Activated CD8-positive, alpha-beta memory T cell treated with anti-CD3 and anti-CD28 coated beads, Interleukin-2, amount 50 U/mL, for 4 hours (primary cell): ENCODE results near the gene PCF11.
"Not testable (repeated sequence)": the region's sequence is repeated elsewhere in the genome, so short reads cannot be mapped to it uniquely, and the experiment has no call there.

ENCODE experiments used
- DNase-seq: peaks from one replicate; pipeline ENCODE4 v3.0.0-alpha.2; 2020

PCF11 gene

GRCh38 chr11:83156996-83157593, at the start of gene PCF11:
TSS of gene PCF11 (plus strand) at chr11:83157131. CDS start at chr11:83157440, 309 bp downstream.
- no peak for DNase-seq

DNA sequence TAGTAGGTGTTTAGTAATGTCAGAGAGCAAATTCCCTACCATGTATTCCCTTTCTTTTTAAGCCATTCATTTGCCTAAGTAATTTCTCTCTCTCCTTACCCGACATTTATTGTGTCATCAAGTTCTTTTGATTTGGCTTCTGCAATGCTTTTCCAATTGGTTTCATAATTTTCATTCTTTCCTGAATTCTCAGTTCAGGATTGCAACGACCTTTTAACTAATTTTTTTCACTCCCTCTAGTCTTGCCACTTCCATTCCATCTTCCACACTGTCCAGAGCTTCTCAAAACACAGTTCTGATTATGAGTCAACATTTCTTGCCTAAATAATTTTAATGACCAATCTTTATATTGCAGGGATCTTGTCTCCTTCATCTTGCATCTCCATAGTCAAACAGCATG, 44.0 kb upstream of the PCF11 start:
- no peak for DNase-seq

GRCh38 chr11:83115026-83115425, 41.9 kb upstream of the PCF11 start:
- no peak for DNase-seq

- no peak for DNase-seq
Observed at GRCh38 chr11:83115551-83115950, 41.4 kb upstream of the PCF11 start.

GRCh38 chr11:83116015-83116641, 40.8 kb upstream of the PCF11 start:
- no peak for DNase-seq

DNA sequence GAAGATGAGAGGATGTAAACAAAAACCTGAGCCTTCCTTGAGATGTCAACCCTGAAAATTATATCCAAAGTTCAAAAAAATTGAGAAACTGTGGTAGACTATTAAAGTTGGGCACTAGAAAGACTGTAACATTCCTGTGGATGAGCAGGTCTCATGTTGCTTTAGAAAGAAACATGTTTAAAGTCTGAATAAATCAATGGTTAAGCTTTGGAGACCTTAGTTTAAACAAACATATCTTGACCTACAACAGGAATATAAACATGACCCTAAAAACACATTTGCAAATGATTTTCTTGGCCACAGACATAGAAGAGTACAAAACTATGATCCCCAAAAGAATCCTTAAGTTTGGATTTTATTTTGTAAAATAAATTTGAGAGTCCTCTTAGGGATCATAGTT, 38.1 kb upstream of the PCF11 start:
- DNase-seq, result no peak

- DNase-seq, result no peak
Observed at GRCh38 chr11:83119216-83119615, 37.7 kb upstream of the PCF11 start.

DNA sequence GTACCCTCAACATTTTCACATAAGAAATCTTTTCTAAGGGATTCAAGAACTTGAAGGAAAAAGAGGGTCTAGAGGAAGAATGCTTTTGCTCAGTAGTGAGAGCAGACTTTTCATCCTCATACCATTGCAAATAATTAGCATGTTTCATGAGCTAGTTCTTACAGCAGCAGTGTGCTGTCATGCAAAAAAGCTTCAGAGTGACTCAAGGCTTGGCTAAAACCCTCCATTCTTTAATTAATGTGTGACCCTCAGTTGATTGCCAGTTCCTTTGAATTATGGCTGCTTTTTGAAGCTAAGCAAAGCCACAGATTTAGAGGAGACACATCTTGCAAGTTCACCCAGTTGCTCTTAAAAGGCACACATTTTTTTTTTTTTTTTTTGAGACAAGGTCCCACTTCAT, 36.6 kb upstream of the PCF11 start:
- no peak for DNase-seq

DNA sequence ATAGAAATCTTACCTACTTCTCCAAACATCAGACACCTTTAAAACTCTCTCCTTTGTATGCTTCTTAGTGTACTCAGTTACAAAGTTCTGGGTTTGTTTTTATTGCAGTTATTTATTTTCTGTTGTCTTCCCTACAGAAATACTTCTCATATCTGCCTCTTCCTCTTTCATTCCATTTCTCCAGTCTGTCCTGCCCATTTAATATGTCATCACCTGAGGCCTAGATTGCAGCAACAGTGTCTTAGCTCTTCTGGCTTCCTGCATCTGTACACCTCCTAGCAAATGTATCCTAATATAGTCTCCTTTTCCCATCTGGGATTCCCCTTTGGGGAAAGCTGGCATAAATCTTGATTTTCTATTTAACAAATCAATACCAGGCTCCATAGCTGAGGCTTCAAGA, 34.9 kb upstream of the PCF11 start:
- no peak for DNase-seq

- DNase-seq, result no peak
Observed at GRCh38 chr11:83122766-83123165, 34.2 kb upstream of the PCF11 start.

DNA sequence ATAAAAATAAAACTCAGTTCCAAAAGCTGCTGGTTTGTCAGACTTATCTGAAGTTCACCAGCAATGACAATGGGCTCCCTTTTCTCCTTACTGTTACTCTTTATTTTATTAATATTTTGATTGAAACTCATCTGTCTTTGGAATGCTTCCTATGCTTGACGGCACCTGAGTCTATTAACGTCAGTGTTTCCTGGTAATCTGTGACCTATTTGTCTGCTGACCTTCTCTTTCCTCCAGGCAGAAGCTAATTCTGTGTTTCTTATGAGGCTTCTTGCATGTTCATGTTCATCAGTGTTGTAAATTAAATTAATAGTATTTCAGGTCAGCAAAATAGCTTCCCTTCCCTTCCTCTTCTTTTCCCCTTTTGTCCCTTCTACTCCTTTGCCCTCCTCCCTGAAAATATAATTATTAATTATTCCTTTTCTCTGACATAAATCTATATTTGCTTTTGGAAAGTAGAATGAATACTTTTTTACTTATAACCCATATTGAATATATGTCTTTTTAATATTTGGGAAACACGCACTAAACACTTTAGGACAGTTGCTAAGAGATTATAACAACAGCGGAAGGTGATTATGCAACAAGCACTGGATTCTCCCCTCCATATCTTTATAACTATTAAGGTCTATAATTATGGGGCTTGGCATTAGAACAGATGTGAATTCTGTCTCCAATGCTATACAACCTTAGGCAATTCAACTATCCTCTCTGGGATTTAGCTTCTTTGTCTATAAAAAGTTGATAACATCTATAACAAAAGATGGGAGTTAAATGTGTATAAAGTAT, 32.1 kb upstream of the PCF11 start:
- no peak for DNase-seq

- no peak for DNase-seq
Observed at GRCh38 chr11:83125577-83125976, 31.4 kb upstream of the PCF11 start.

DNA sequence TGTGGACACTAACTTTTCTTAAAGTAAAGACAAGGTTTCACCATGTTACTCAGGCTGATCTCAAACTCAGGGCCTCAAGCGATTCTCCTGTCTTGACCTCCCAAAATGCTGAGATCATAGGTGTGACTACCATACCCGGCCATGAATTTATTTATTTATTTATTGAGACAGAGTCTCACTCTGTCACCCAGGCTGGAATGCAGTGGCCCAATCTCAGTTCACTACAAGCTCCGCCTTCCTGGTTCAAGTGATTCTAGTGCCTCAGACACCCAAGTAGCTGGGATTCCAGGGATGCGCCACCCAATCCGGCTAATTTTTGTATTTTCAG, 29.7 kb upstream of the PCF11 start:
- DNase-seq, result no peak

DNA sequence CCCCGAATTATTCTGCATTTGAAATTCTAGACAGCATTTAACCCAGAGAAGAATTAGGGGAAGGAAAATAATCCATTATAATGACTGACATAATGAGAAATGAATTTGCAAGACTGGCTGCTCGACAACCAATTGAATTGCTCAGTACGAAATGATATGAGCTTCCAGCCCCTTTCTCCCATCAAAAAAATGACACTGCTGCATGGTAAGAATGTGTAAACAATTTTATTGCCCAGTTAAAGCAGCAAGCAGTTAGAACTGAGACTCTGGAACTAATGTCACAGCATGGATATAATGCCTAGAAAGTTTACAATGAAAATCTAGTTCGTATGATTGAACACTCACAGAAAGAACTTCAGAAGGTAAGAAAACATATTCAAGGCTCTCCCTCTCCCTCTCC, 24.7 kb upstream of the PCF11 start:
- DNase-seq, result no peak

GRCh38 chr11:83133266-83133665, 23.7 kb upstream of the PCF11 start:
- not testable (repeated sequence) for DNase-seq

- DNase-seq, result no peak
Observed at GRCh38 chr11:83139310-83139709, 17.6 kb upstream of the PCF11 start.

DNA sequence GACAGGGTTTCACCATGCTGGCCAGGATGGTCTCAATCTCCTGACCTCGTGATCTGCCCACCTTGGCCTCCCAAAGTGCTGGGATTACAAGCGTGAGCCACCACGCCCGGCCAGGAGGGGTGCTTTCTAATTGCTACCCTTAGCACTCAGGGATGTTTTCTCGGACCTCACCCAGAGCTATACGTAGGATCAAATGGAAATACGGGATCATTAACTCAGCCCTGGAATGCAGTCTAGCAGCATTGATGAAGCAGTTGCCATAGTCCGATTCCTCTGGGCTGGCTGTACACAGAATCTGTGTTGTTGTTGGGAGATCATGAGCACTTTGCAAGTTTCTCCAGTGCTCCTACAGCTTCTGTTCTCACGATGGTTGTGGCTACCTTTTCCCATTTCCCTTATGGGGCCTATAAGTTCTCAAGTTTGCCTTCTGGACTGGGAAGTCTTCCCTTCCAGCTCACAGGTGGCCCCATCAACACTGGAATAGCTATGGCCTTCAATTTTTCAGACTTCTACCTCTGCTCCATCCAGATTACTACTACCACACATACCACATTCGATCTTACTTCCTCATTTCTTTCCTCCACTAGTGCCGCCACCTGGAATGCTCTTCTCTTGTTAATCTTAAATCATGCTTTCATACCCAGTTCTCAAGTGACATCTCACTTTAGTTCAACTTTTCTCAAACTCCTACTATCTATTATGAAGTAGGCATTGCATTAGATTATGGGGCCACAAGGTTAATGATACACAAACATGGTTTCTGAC, 16.1 kb upstream of the PCF11 start:
- DNase-seq, result no peak

DNA sequence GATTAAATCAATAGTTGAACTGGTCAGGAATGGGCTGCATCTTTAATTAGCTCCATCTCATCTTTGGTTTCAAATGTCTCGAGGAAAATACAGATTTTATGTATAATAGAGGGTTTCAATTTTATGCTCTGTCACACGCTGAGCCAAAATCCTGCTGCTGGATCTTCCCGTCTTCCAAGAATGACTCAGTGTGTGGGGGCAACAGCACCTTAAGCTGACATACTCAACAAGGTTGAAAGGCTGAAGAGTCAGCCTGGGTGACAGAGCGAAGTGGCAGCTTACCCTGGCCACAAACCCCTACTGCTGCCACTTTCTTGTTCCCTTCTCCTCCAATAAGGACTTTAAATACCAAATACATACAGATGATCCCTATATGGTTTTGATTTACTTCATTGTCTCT, 9.0 kb upstream of the PCF11 start:
- DNase-seq, result no peak

GRCh38 chr11:83150450-83150849, 6.5 kb upstream of the PCF11 start:
- DNase-seq, result no peak

GRCh38 chr11:83151274-83151977, 5.5 kb upstream of the PCF11 start:
- DNase-seq, result no peak

GRCh38 chr11:83152264-83152663, 4.7 kb upstream of the PCF11 start:
- no peak for DNase-seq

- DNase-seq, result no peak
Observed at GRCh38 chr11:83153764-83154163, 3.2 kb upstream of the PCF11 start.
